Stimulated activated effector memory CD8-positive, alpha-beta T cell treated with anti-CD3 and anti-CD28 coated beads, Interleukin-12 subunit alpha, Interleukin-12 subunit beta, amount 100 ng/mL, for 72 hours (primary cell): ENCODE measurements around the gene TSR2.
"Not testable (repeated sequence)": the region's sequence is repeated elsewhere in the genome, so short reads cannot be mapped to it uniquely, and the experiment has no call there.

Experiments
- ATAC-seq: fragments of 150-1000 bp; cut with Tn5 transposase; 2 replicates; pipeline ENCODE4 v1.10.0; 2021
- DNase-seq, 2 donors: peaks; one replicate each; pipeline ENCODE4 v3.0.0; 2021 to 2022; ENCODE audit warnings: low spot score in 2 of 2
- H3K27ac Mint-ChIP-seq: one replicate; pipeline ENCODE4 v1.8.0; 2022; ENCODE audit warnings: mild to moderate bottlenecking, mixed read lengths
- H3K36me3 Mint-ChIP-seq: one replicate; pipeline ENCODE4 v1.8.0; 2022; ENCODE audit warnings: mild to moderate bottlenecking, mixed read lengths
- H3K4me1 Mint-ChIP-seq: one replicate; pipeline ENCODE4 v1.8.0; 2022; ENCODE audit warnings: mixed read lengths
- H3K4me3 Mint-ChIP-seq: one replicate; pipeline ENCODE4 v1.8.0; 2022; ENCODE audit warnings: mild to moderate bottlenecking, mixed read lengths
- H3K9me3 Mint-ChIP-seq: one replicate; pipeline ENCODE4 v1.8.0; 2022; ENCODE audit warnings: mixed read lengths

Gene TSR2

DNA sequence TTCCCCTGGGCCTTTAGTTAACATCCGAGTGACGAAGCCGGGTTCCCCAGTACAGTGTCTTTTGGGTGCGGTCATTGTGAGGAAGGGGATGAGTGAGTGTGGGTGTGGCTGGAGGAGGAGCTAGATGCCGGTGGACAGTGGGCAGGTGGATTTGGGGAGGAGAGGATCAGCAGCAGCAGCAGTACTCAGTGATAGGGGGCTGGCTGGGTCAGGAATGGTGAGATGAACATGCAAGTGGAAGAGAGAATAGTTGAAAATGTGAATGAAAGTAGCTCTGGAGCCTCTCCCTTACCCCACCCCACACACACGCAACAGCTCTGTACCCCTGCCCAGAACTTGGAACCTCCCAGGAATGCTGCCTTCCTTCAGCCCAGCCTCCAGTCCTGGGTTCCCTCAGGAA, 4.5 kb downstream of the TSR2 start:
- Mint-ChIP-seq H3K36me3 (peaks cover 58% of the 10 kb centered on the region), H3K4me3 (no peak overlapping the region), H3K27ac (peak overlapping the region; percentile 45), H3K4me1 (peaks cover 44% of the 10 kb centered on the region), H3K9me3 (no peaks in the 10 kb centered on the region)
- DNase-seq (no peak), ATAC-seq (no peak)

- Mint-ChIP-seq H3K4me1 (peaks cover 36% of the 10 kb centered on the region), H3K9me3 (no peaks in the 10 kb centered on the region), H3K4me3 (no peak overlapping the region), H3K36me3 (peaks cover 58% of the 10 kb centered on the region), H3K27ac (no peak overlapping the region)
- DNase-seq (no peak), ATAC-seq (no peak)
These were observed 5.9 kb downstream of the TSR2 start for GRCh38 chrX:54446084-54446483.

- Mint-ChIP-seq H3K36me3 (peaks cover 51% of the 10 kb centered on the region), H3K27ac (no peak overlapping the region), H3K9me3 (no peaks in the 10 kb centered on the region), H3K4me3 (no peak overlapping the region), H3K4me1 (peaks cover 22% of the 10 kb centered on the region)
- ATAC-seq (no peak), DNase-seq (no peak)
These were observed 7.3 kb downstream of the TSR2 start for GRCh38 chrX:54447461-54447860.

GRCh38 chrX:54449929-54450328, 9.7 kb downstream of the TSR2 start:
- DNase-seq (no peak), ATAC-seq (no peak)
- H3K27ac Mint-ChIP-seq, result peak overlapping the region; percentile 79
- H3K4me1 Mint-ChIP-seq, result peaks cover 6% of the 10 kb centered on the region
- no peaks in the 10 kb centered on the region for H3K9me3 Mint-ChIP-seq
- H3K4me3 Mint-ChIP-seq, result no peak overlapping the region
- peaks cover 26% of the 10 kb centered on the region for H3K36me3 Mint-ChIP-seq

- H3K4me3 Mint-ChIP-seq, result no peak overlapping the region
- H3K4me1 Mint-ChIP-seq, result peaks cover 5% of the 10 kb centered on the region
- no peak for ATAC-seq
- no peaks in the 10 kb centered on the region for H3K9me3 Mint-ChIP-seq
- no peak for DNase-seq
- peak overlapping the region; percentile 67 for H3K27ac Mint-ChIP-seq
- peaks cover 5% of the 10 kb centered on the region for H3K36me3 Mint-ChIP-seq
These were observed 12.7 kb downstream of the TSR2 start for GRCh38 chrX:54452920-54453319.

DNA sequence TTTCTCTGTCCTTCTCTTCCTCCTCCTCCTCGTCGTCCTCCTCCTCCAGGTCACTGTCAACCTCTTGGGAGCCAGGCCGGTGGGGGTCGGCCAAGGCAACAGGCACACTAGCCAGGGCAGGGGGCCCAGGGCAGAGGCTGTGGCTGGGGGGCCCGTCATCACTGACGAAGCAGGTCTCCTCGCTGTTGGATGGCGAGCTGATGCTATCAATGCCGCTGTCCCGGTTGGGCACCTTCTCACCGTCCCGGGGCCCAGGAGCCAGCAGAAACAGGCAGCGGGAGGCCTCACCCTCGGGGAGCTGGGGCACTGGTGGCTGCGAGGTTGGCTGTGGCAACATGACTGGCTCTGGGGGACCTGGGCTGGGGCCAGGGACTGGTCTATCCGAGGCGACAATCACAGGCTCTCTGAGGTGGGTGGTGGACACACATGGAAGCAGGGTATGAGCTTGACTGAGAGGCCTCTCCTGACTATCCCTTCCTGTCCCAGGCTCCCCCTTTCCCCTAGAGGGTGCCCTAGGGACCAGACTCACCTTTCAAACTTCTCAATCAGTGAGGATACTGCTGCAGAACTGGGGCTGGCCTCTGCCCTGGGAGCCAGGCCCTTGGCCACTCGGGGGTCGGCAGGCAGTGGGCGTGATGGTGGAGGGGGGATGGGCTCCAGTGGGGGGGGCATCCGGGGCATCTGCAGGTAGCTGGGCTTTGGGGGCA, 30.0 kb downstream of the TSR2 start:
- no peak for ATAC-seq
- no peaks in the 10 kb centered on the region for H3K9me3 Mint-ChIP-seq
- H3K27ac Mint-ChIP-seq, result no peak overlapping the region
- no peaks in the 10 kb centered on the region for H3K4me1 Mint-ChIP-seq
- no peak for DNase-seq
- no peaks in the 10 kb centered on the region for H3K36me3 Mint-ChIP-seq
- no peak overlapping the region for H3K4me3 Mint-ChIP-seq

GRCh38 chrX:54473993-54474859, 34.0 kb downstream of the TSR2 start:
- Mint-ChIP-seq H3K4me1 (no peaks in the 10 kb centered on the region), H3K36me3 (no peaks in the 10 kb centered on the region), H3K27ac (no peak overlapping the region), H3K9me3 (no peaks in the 10 kb centered on the region), H3K4me3 (no peak overlapping the region)
- no peak for DNase-seq
- ATAC-seq, result peak; percentile 74

DNA sequence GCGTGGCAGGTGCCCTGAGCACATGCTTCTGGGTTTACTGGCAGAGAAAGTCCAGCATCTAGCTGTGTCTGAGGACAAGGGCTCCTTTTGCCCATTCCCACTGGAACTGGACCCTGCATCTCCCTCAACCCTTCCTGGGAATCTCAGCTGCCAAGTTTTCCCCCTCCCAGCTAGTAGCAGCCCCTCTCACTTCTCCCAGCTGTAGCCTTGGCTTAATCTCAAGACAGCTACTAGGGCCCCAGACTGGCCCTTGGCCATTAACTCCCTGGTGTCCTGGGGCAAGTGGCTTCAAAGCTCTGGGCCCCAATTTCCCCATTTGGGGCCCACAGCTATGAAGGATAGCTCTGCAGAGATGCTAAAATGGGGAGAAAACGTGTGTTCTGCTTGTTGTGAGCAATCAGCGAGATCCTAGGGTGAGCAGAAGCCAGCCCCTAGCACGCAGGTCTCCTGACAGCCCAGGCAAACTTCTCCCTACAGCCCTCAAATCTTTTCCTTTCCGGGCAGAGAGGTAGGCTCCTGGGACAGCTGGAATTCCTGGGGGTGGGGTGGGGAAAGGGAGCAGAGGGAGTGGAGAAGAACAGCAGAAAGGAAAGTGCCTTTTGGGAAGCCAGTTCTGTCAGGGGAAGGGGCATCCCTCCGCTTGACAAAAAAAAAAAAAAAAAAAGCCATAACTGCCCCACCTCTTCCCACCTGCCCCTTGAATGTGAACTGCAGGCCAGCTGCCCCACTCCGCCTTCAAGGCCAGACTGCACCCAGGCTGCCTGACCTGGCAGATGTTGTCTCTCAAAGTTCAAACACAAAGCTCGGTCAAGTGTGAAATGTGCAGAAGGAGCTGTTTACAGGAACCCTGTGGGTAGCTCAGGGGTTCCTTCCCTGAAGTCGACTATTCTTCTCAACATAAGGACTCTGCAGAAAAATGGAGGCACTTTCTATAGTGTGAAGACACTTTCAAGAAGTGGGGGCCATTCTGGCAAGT, 39.2 kb downstream of the TSR2 start:
- Mint-ChIP-seq H3K9me3 (no peaks in the 10 kb centered on the region), H3K4me3 (no peak overlapping the region), H3K36me3 (no peaks in the 10 kb centered on the region), H3K27ac (no peak overlapping the region), H3K4me1 (no peaks in the 10 kb centered on the region)
- DNase-seq (no peak), ATAC-seq (no peak)

DNA sequence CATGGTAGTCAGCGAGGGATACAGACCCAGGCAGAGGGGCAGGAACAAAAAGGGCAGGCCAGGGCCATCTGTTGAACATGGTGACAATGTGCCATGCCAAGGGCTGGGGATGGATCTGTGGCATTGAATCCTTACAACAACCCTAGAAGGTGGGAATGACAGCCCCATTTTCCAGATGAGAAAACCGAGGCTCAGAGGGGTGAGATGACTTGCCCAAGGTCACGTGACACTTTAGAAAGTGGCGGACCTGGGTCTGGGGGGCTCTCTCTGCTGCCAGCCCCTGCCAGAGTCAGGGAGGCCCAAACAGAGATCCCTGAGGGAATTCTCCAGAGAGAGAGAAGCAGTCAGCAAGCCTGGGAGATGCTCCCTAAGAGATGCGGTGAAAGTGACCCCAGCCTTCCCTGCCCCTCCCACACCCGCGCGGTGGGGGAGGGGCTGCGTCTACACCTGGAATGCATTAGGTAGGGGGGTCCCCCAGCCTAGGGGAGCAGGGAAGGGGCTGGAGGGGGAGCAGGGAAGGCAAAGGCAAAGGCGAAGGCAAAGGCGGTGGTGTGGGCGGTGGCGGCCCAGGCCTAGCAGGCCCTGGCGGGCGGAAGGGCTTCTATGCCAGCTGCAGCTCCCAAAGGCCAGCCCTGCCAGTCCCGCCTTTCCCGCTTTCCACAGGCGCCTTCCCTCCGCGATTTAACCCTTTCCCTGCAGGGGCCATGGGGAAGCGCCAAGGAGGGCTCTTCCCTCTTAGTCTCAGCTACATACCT, 42.8 kb downstream of the TSR2 start:
- ATAC-seq (no peak), DNase-seq (no peak)
- Mint-ChIP-seq H3K4me1 (no peaks in the 10 kb centered on the region), H3K4me3 (no peak overlapping the region), H3K27ac (no peak overlapping the region), H3K9me3 (no peaks in the 10 kb centered on the region), H3K36me3 (no peaks in the 10 kb centered on the region)

DNA sequence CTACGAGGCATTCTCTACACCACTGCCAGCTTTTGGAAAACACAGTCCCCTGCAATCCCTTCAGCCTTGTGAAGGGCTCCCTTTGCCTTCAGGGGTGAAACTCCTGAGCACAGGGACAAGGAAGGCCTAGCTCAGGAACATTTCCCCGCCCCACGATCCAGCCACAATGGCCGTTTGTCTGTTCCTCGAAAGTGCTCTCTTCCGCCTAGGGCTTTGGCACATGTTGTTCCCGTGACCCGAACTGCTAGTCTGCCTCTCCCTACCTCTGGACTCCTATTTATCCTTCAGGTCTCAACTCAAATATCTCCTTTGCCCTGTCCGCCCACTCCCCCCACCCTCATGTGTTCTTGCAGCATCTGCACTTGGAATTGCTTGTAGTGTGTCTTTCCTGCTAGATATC, 43.7 kb downstream of the TSR2 start:
- no peaks in the 10 kb centered on the region for H3K36me3 Mint-ChIP-seq
- no peak for ATAC-seq
- DNase-seq, result no peak
- H3K4me1 Mint-ChIP-seq, result no peaks in the 10 kb centered on the region
- H3K9me3 Mint-ChIP-seq, result no peaks in the 10 kb centered on the region
- no peak overlapping the region for H3K4me3 Mint-ChIP-seq
- H3K27ac Mint-ChIP-seq, result no peak overlapping the region

DNA sequence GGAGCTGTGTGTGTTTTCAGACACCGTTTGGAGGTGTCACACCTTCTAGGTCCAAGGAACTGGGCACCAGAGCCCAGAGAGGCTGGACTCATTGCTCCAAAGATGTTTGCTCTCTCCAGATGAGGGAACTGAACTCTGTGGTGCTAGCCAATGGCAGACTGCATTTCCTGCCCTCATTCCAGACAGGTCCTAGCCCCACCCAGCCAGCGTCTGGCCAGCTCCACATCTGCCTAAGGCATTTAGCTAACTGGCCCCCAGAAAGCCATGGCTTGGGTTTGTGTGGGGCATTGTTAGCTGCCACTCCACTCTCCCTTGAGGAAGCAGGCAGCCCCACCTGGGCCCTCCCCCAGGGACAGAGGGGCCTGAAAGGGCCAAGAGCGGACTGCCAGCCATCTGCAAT, 44.5 kb downstream of the TSR2 start:
- Mint-ChIP-seq H3K4me3 (no peak overlapping the region), H3K4me1 (no peaks in the 10 kb centered on the region), H3K9me3 (no peaks in the 10 kb centered on the region), H3K27ac (no peak overlapping the region), H3K36me3 (no peaks in the 10 kb centered on the region)
- ATAC-seq, result no peak
- DNase-seq, result no peak

DNA sequence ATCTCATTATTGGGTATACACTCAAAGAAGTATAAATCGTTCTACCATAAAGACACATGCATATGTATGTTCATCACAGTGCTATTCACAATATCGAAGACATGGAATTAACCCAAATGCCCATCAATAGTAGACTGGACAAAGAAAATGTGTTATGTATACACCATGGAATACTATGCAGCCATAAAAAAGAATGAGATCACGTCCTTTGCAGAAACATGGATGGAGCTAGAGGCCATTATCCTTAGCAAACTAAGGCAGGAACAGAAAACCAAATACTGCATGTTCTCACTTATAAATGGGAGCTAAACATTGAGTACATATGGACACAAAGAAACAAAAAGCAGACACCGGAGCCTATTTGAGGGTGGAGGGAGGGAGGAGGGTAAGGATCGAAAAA, 49.6 kb downstream of the TSR2 start:
- H3K36me3 Mint-ChIP-seq, DNase-seq, H3K27ac Mint-ChIP-seq, ATAC-seq, H3K9me3 Mint-ChIP-seq, H3K4me1 Mint-ChIP-seq, H3K4me3 Mint-ChIP-seq: not testable (repeated sequence)

GRCh38 chrX:54492340-54492739, 52.1 kb downstream of the TSR2 start:
- H3K4me3 Mint-ChIP-seq, result no peak overlapping the region
- no peak overlapping the region for H3K27ac Mint-ChIP-seq
- no peaks in the 10 kb centered on the region for H3K36me3 Mint-ChIP-seq
- no peaks in the 10 kb centered on the region for H3K9me3 Mint-ChIP-seq
- peaks cover 8% of the 10 kb centered on the region for H3K4me1 Mint-ChIP-seq
- DNase-seq (no peak), ATAC-seq (no peak)

DNA sequence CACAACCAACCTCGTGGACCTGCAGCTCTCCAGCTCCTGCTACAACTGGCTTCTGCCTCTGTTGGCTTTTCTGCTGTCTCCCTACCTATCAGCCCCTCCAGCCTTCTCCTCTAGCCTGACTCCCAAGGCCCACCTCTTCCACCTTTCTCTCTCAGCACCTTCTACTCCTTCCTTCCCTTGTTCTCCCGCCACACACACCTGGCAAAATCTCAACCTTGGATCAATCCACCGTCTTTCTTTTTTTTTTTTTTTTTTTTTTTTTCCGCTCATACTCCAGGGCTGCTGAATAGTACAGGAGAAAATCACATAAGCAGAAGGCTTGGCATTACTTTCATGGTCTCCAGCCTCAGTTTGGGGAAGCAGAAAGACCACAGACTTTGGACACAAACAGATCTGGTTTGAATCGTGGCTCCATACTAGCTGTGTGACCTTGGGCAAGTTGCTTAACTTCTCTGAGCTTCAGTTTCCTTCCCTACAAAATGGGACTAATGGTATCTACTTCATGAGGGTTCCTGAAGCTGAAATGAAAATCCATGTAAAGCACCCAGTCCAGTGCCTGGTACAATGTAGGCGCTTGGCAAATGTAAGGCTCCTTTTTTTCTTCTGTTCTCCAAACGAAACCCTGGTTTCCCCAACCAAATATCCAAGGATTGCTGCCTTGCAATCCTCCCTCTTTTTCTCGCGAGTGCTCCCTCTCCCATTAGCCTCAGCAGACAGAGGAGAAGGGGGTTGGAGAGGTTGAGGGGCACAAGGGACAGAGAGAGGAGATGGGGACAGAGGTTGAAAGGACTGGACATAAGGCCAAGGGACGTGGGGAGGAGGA, 54.2 kb downstream of the TSR2 start:
- Mint-ChIP-seq H3K4me1 (peaks cover 8% of the 10 kb centered on the region), H3K36me3 (no peaks in the 10 kb centered on the region)
- DNase-seq, result no peak

More for the DNA sequence above, 54.2 kb downstream of the TSR2 start:
- no peak for ATAC-seq
- H3K4me3 Mint-ChIP-seq, result peak overlapping the region; percentile 55
- H3K9me3 Mint-ChIP-seq, result no peaks in the 10 kb centered on the region
- no peak overlapping the region for H3K27ac Mint-ChIP-seq
